Erythroblast (primary cell): ENCODE measurements around the gene OPCML.

ENCODE experiments used
- GATA1 ChIP-seq: IDR thresholded peaks from 2 replicates; pipeline ENCODE4 v1.6.1; 2011; ENCODE audit warnings: low read depth, mild to moderate bottlenecking, control low read depth, low read length, moderate library complexity
- POLR2A ChIP-seq: IDR thresholded peaks from 2 replicates; pipeline ENCODE4 v1.6.1; 2011; ENCODE audit warnings: mild to moderate bottlenecking, low read length

DNA sequence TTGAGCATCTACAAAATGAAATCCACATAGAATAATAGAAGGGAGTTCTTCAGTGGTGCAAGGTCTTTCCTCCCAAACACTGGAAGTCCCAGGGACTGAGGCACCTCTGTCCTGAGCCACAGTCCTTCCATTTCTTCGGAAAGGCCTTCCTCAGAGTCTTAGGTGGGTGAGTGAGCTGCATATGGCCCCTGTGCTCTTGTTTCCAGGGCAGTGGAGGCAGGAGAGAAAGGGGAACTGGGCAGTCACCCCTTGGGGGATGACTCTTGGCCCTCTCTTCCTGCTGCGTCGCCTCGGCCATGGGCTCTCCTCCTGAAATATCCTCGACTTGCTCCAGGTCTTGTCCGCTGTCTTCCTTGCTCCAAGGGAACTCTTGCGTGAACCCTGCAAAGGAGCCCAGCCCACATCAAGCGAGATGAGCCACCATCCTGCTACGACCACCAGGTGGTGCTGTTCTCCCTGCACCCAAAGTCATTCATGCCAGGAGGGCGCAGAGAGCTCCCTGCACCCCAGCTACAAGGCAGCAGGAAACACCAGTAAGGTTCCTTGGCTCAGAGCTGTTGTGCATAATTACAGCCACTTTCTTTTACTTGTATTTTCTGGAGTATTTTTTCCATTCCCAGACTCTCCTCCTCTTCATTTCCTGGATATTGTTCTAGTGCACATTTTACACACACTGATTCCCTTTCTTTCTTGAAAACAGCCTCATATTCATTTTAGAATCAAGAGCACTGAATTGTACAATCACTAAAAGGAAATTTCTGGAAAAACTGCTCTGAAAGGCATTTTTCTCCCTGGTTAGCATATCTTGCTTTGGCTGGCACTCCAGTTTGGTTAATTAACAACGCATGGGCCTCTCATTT lies 397.8 kb downstream of the OPCML start:
- TF ChIP-seq POLR2A (no peak), GATA1 (no peak)
